H9 (cell line): Measurements from ENCODE around the gene HYAL4. TPM values are rescaled to one million over a fixed set of nuclear protein-coding genes. Genes with fewer than 3 reads are reported as not detected.

Source experiments
- DNase-seq: peaks from one replicate; pipeline ENCODE4 v3.0.0-alpha.2; 2017
- H2AFZ ChIP-seq: one replicate; pipeline ENCODE4 v1.6.1; 2013; ENCODE audit warnings: mild to moderate bottlenecking, low read length, control low read depth, moderate library complexity
- H2AK5ac ChIP-seq: 2 replicates; pipeline ENCODE4 v1.6.1; 2013; ENCODE audit warnings: low read length, control low read depth, mixed read lengths; ENCODE audit not compliant: insufficient read length
- H2BK120ac ChIP-seq: one replicate; pipeline ENCODE4 v1.6.1; 2013; ENCODE audit warnings: low read depth, mild to moderate bottlenecking, low read length, control low read depth, inconsistent platforms; ENCODE audit not compliant: poor library complexity, severe bottlenecking
- H2BK12ac ChIP-seq: 2 replicates; pipeline ENCODE4 v1.6.1; 2013; ENCODE audit warnings: low read length, control low read depth, mixed read lengths, low read depth; ENCODE audit not compliant: insufficient read length
- H2BK15ac ChIP-seq: 2 replicates; pipeline ENCODE4 v1.6.1; 2013; ENCODE audit warnings: low read depth, low read length, control low read depth
- H2BK20ac ChIP-seq: one replicate; pipeline ENCODE4 v1.6.1; 2013; ENCODE audit warnings: low read depth, mild to moderate bottlenecking, low read length, control low read depth, inconsistent platforms; ENCODE audit not compliant: poor library complexity, severe bottlenecking
- H2BK5ac ChIP-seq: 2 replicates; pipeline ENCODE4 v1.6.1; 2013; ENCODE audit warnings: low read length, control low read depth, mixed read lengths; ENCODE audit not compliant: insufficient read length
- H3K14ac ChIP-seq: 2 replicates; pipeline ENCODE4 v1.6.1; 2013; ENCODE audit warnings: low read length, control low read depth; ENCODE audit not compliant: insufficient read depth
- H3K18ac ChIP-seq: 2 replicates; pipeline ENCODE4 v1.6.1; 2013; ENCODE audit warnings: low read depth, mild to moderate bottlenecking, mixed read lengths, low read length, control low read depth; ENCODE audit not compliant: insufficient read length
- H3K23ac ChIP-seq: 2 replicates; pipeline ENCODE4 v1.6.1; 2013; ENCODE audit warnings: low read length, control low read depth, mixed read lengths, low read depth; ENCODE audit not compliant: insufficient read length
- H3K23me2 ChIP-seq: 2 replicates; pipeline ENCODE4 v1.6.1; 2013; ENCODE audit warnings: low read depth, mild to moderate bottlenecking, mixed read lengths, low read length, control low read depth; ENCODE audit not compliant: insufficient read length, poor library complexity, severe bottlenecking
- H3K27ac ChIP-seq: 2 replicates; pipeline ENCODE4 v1.5.1; 2013; ENCODE audit warnings: low read length, control low read depth, mixed read lengths, low read depth; ENCODE audit not compliant: insufficient read length
- H3K27me3 ChIP-seq: 2 replicates; pipeline ENCODE4 v1.6.1; 2013; ENCODE audit warnings: low read length, control low read depth, inconsistent platforms; ENCODE audit not compliant: insufficient read depth
- H3K4ac ChIP-seq: 2 replicates; pipeline ENCODE4 v1.6.1; 2013; ENCODE audit warnings: low read depth, mild to moderate bottlenecking, control low read depth, inconsistent platforms, low read length, moderate library complexity
- H3K4me1 ChIP-seq: 2 replicates; pipeline ENCODE4 v1.6.1; 2013; ENCODE audit warnings: low read length, control low read depth, inconsistent platforms; ENCODE audit not compliant: insufficient read depth
- H3K4me2 ChIP-seq: 2 replicates; pipeline ENCODE4 v1.6.1; 2013; ENCODE audit warnings: low read length, control low read depth, mixed read lengths; ENCODE audit not compliant: insufficient read length, insufficient read depth
- H3K56ac ChIP-seq: 2 replicates; pipeline ENCODE4 v1.6.1; 2013; ENCODE audit warnings: low read depth, mild to moderate bottlenecking, mixed read lengths, low read length, control low read depth; ENCODE audit not compliant: insufficient read length
- H3K79me1 ChIP-seq: 2 replicates; pipeline ENCODE4 v1.6.1; 2013; ENCODE audit warnings: low read depth, mild to moderate bottlenecking, moderate library complexity, low read length, control low read depth, inconsistent platforms; ENCODE audit not compliant: insufficient read depth, poor library complexity, severe bottlenecking
- H3K79me2 ChIP-seq: 2 replicates; pipeline ENCODE4 v1.6.1; 2013; ENCODE audit warnings: low read length, control low read depth, inconsistent platforms; ENCODE audit not compliant: insufficient read depth
- H3K9ac ChIP-seq: 2 replicates; pipeline ENCODE4 v1.6.1; 2013; ENCODE audit warnings: low read length, control low read depth, mixed read lengths; ENCODE audit not compliant: insufficient read length; ENCODE audit errors: extremely low read depth
- H3K9me3 ChIP-seq: one replicate; pipeline ENCODE4 v1.6.1; 2013; ENCODE audit warnings: low read depth, low read length, inconsistent platforms; ENCODE audit not compliant: control insufficient read depth
- H3T11ph ChIP-seq: one replicate; pipeline ENCODE4 v1.6.1; 2013; ENCODE audit warnings: mild to moderate bottlenecking, low read length, control low read depth, inconsistent platforms
- H4K20me1 ChIP-seq: one replicate; pipeline ENCODE4 v1.6.1; 2013; ENCODE audit not compliant: control insufficient read depth, insufficient read length, insufficient read depth
- H4K5ac ChIP-seq: 2 replicates; pipeline ENCODE4 v1.6.1; 2013; ENCODE audit warnings: low read depth, mild to moderate bottlenecking, mixed read lengths, low read length, control low read depth; ENCODE audit not compliant: insufficient read length
- H4K8ac ChIP-seq: replicated peaks from 2 replicates; pipeline ENCODE4 v1.6.1; 2013; ENCODE audit warnings: low read length, control low read depth, mixed read lengths, low read depth; ENCODE audit not compliant: insufficient read length
- H4K91ac ChIP-seq: 2 replicates; pipeline ENCODE4 v1.6.1; 2013; ENCODE audit warnings: low read depth, mild to moderate bottlenecking, moderate library complexity, mixed read lengths, low read length, control low read depth; ENCODE audit not compliant: insufficient read length
- H3K27ac Mint-ChIP-seq, 3 experiments: 2 replicates in 2 of 3; 3 replicates in 1 of 3; pipeline ENCODE4 v1.8.0; 2020 to 2021; ENCODE audit warnings: mixed read lengths in 3 of 3, mild to moderate bottlenecking in 1 of 3, moderate library complexity in 1 of 3
- H3K27me3 Mint-ChIP-seq: 2 replicates; pipeline ENCODE4 v1.8.0; 2021; ENCODE audit warnings: low read depth, mild to moderate bottlenecking, moderate library complexity, mixed read lengths
- H3K36me3 Mint-ChIP-seq, 3 experiments: 2 replicates in 2 of 3; 3 replicates in 1 of 3; pipeline ENCODE4 v1.8.0; 2020 to 2021; ENCODE audit warnings: low read depth in 3 of 3, mixed read lengths in 3 of 3; ENCODE audit not compliant: insufficient read depth in 1 of 3
- H3K4me1 Mint-ChIP-seq, 2 experiments: 2 replicates each; pipeline ENCODE4 v1.8.0; 2020; ENCODE audit warnings: mixed read lengths in 2 of 2
- H3K4me3 Mint-ChIP-seq, 2 experiments: 2 replicates in 1 of 2; 3 replicates in 1 of 2; pipeline ENCODE4 v1.8.0; 2020 to 2021; ENCODE audit warnings: mild to moderate bottlenecking in 2 of 2, mixed read lengths in 2 of 2, moderate library complexity in 1 of 2
- H3K9me3 Mint-ChIP-seq, 2 experiments: 2 replicates in 1 of 2; 3 replicates in 1 of 2; pipeline ENCODE4 v1.8.0; 2020; ENCODE audit warnings: mild to moderate bottlenecking in 2 of 2, mixed read lengths in 2 of 2, moderate library complexity in 1 of 2
- WGBS: extraction: QIAGEN DNeasy Blood & Tissue Kit; methylation state at CpG from one replicate; pipeline ENCODE4 v1.1.7; 2013; ENCODE audit warnings: missing lambda C conversion rate, low lambda C conversion rate, mixed read lengths; ENCODE audit not compliant: insufficient read length; ENCODE audit errors: extremely low coverage; 5-methylcytosine and 5-hydroxymethylcytosine counted together
- total RNA-seq: library from RNA; stranded (reverse); gene quantifications from 2 replicates; pipeline ENCODE4 v1.2.1, GENCODE V29; 2021
- TF ChIP-seq, protein P1 (sequence below): fragments of 200-600 bp; sonication (generic); conservative IDR thresholded peaks from 3 replicates; pipeline ENCODE4 v1.8.0; 2021; ENCODE audit warnings: antibody characterized with exemption, mild to moderate bottlenecking

HYAL4 gene
- total RNA-seq, 1 experiment from 2014 or later: not detected

DNA sequence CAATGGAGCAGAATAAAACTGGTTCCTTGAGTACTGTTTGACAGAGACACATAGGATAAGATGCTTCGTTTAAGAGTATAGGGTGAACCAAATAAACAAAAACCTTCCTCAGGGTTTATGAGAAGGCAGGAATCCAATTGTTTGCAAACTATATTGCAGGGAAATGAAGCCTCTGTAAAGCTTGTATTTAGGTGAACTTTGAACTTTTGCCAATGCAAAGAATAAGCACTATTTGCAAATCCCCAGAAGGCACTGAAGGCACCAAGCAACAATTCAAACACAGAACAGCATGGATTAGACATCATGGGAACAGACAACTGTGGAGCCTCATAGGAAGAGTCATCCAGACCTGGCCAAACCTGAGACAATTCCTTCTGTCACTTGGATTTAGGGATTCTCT lies 49.1 kb upstream of the HYAL4 start:
- H3K79me1 ChIP-seq: no peaks in the 10 kb centered on the region
- H2BK20ac ChIP-seq: no peak overlapping the region
- H2BK12ac ChIP-seq: no peak overlapping the region
- peaks cover 0 to 12% (median 5%) of the 10 kb centered on the region in 3 experiments; a peak in 3 of 7 replicates for H3K36me3 Mint-ChIP-seq
- no peak overlapping the region for H2BK120ac ChIP-seq
- H3K9me3 ChIP-seq: no peaks in the 10 kb centered on the region
- H3K4me1 ChIP-seq: no peaks in the 10 kb centered on the region; the same call in none of the 2 replicates
- H4K91ac ChIP-seq: no peak overlapping the region
- no peak for DNase-seq
- H3K27me3 ChIP-seq: no peaks in the 10 kb centered on the region
- no peak overlapping the region for H3K27ac ChIP-seq
- no peak overlapping the region for H3K14ac ChIP-seq
- H3K79me2 ChIP-seq: no peaks in the 10 kb centered on the region
- H3K4me3 Mint-ChIP-seq: no peak overlapping the region
- H3T11ph ChIP-seq: no peak overlapping the region
- H3K4me2 ChIP-seq: no peak overlapping the region
- peaks cover 8 to 15% of the 10 kb centered on the region in 2 experiments for H3K4me1 Mint-ChIP-seq
- H2BK5ac ChIP-seq: no peak overlapping the region
- H2BK15ac ChIP-seq: no peak overlapping the region
- no peak overlapping the region for H3K27ac Mint-ChIP-seq
- no peak overlapping the region for H2AFZ ChIP-seq
- no peaks in the 10 kb centered on the region for H3K27me3 Mint-ChIP-seq
- no peaks in the 10 kb centered on the region for H3K23me2 ChIP-seq
- no peak overlapping the region for H3K23ac ChIP-seq
- H3K9ac ChIP-seq: no peak overlapping the region
- no peak overlapping the region for H3K18ac ChIP-seq
- no CpG with 5 or more reads among the region's 1 CpG for WGBS
- H4K5ac ChIP-seq: no peak overlapping the region
- TF ChIP-seq, protein P1, sequence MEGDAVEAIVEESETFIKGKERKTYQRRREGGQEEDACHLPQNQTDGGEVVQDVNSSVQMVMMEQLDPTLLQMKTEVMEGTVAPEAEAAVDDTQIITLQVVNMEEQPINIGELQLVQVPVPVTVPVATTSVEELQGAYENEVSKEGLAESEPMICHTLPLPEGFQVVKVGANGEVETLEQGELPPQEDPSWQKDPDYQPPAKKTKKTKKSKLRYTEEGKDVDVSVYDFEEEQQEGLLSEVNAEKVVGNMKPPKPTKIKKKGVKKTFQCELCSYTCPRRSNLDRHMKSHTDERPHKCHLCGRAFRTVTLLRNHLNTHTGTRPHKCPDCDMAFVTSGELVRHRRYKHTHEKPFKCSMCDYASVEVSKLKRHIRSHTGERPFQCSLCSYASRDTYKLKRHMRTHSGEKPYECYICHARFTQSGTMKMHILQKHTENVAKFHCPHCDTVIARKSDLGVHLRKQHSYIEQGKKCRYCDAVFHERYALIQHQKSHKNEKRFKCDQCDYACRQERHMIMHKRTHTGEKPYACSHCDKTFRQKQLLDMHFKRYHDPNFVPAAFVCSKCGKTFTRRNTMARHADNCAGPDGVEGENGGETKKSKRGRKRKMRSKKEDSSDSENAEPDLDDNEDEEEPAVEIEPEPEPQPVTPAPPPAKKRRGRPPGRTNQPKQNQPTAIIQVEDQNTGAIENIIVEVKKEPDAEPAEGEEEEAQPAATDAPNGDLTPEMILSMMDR: no peak
- H2AK5ac ChIP-seq: no peak overlapping the region
- H3K56ac ChIP-seq: no peak overlapping the region
- H3K9me3 Mint-ChIP-seq: peaks cover 3 to 4% of the 10 kb centered on the region in 2 experiments; a peak in 4 of 5 replicates
- no peak overlapping the region for H4K8ac ChIP-seq
- H4K20me1 ChIP-seq: no peaks in the 10 kb centered on the region
- H3K4ac ChIP-seq: no peak overlapping the region
